HG03135 (cell line): ENCODE measurements around the gene ZNF667.

Experiments used
- ATAC-seq: cut with Tn5 transposase; IDR thresholded peaks from one replicate; pipeline ENCODE4 v1.9.1; 2021; ENCODE audit warnings: mild to moderate bottlenecking, moderate library complexity; ENCODE audit not compliant: unreplicated experiment

Gene ZNF667

DNA sequence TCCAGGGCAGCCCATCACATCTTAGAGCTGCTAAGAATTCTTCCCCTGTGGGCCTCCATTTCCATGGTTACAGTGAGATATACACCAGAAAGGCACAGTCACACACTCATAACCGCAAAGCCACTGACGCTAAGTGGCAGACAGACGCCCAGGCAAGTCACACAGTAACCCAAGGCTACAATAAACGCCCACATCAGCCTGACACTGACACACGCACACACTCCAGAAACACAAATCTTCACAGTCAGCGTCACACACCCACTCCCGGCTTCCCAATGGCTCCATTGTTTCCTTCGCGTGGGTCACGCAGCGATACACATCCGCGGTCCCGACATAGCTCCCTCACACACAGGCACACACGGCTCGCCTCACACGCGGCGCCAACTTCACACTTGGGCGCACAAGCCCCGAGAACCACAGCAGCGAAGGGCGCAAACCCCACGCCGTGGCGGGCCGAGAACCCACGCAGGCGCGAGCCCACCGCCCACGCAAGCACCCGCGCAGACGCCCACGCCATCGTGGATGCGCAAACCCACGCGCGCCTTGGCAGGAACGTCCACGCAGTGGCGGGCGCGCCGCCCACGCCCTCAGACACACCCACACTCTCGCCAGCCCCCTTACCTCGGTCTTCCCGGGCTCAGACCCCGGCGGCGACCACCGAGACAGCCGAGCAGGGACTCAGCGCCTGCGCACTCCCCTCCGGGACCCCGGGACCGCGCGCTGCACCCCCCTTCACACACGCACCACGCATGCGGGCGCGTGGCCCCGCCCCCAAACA, at the start of gene ZNF667:
Gene ZNF667, minus strand, starts transcription at position 695 of the 778 bp plus-strand sequence. CDS start 14,975 bp downstream, outside the sequence.
- ATAC-seq = no peak

DNA sequence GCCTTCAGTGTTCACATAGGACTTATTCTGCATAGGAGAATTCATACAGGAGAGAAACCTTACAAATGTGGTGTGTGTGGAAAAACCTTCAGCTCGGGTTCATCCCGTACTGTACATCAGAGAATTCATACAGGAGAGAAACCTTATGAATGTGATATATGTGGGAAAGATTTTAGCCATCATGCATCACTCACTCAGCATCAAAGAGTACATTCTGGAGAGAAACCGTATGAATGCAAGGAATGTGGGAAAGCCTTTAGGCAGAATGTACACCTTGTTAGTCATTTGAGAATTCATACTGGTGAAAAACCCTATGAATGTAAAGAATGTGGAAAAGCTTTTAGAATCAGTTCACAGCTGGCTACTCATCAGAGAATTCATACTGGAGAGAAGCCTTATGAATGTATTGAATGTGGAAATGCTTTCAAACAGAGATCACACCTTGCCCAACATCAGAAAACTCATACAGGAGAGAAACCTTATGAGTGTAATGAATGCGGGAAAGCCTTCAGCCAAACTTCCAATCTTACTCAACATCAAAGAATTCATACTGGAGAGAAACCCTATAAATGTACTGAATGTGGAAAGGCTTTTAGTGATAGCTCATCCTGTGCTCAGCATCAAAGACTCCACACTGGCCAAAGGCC, 48.2 kb upstream of the ZNF667 start:
- ATAC-seq = no peak

DNA sequence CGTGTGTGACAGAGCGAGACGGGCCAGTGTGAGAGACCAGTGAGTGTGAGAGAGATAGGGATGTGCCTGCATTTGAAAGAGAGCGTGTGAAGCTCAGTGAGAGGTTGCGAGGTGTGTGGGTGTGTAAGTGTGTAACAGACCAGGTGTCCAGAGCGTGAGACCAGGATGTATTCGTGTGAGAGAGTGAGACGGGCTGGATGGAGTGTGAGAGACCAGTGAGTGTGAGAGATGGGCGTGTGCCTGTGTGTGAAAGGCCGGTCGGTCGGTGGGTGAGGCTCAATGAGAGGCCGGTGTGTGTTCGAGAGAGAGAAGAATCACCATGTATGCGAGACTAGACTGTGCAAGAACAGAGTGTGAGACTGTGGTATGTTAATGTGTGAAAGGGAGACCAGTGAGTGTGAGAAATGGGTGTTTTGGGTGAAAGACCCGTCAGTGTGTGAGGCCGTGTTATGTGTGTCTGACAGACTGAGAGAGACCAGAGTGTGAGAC, 31.2 kb upstream of the ZNF667 start:
- no peak for ATAC-seq

DNA sequence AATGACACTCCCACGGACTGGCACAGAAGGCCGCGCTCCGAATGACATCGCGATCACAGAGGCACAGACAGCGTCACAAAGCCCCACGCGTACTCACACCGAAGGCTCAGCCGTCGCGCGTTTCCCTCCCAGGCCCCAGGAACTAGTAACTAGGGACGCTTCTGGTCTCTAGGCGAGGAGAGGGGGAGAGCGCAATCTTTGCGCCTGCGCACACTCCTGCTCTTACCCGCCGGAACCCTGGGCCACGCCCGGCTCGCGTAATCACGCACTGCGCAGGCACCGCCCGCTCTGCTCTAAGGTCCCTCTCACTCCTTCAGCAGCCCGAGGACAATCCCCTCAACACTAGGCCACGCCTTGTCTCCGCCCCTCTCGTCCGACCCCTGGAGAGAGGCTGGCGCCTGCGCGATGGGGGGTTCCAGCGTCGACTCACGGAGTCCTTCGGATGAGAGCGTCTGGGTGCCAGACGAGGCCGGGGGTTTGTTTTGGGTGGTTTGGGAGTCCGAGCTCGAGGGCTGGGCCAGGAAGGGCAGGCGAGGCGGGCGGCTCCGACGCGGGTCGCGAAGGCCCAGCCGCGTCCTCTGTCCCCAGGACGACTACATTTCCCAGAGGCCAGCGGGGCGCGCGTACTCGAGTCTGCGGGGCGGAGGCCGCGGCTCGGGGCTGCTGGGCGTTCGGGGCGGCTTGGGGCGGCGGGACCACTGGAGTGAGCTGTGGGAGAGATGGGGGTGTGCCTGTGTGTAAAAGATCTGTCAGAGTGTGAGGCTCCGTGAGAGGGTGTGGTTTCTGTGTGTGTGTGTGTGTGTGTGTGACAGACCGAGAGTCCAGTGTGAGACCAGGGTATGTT, 30.5 kb upstream of the ZNF667 start, which contains the start of gene ZNF471:
Gene ZNF471, plus strand, starts transcription at position 410 of the 844 bp plus-strand sequence. CDS start 3,717 bp downstream, outside the sequence.
- ATAC-seq = no peak

DNA sequence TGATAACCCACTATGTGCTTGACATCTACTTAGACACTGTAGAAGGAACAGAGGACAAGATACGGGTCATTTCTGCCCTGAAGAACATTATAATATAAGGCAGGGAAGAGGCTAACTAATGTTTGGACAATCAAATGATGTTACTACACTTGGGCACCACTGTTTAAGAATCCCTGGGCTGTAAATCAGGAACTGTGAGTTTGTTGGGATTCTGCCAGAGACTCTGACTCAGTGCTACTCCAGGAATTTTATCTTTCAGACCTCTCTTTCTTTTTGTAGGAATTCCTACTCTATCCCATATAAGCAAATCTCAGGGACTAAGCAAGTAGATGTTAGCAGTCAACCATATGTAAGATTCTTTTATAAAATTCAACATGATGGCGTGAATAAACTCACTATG, 27.4 kb upstream of the ZNF667 start:
- ATAC-seq = no peak

DNA sequence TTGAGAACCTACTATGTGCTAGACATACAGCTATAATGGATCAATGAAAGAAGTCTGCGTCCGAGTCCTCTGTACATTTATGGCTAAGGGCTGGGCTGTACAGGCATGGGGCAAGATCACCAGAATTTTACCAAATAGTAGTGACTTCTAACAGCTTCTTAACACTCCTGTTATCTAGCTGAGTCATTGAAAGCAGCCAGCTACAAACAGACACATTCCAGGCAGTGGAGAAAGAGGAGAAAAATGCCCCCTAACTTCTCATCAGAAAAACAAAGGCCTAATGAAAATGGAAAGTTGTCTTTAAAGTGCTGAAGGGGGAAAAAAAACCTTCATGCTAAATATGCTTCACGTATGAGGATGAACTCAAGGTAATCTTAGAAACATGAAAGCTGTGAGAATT, 14.3 kb upstream of the ZNF667 start:
- no peak for ATAC-seq

DNA sequence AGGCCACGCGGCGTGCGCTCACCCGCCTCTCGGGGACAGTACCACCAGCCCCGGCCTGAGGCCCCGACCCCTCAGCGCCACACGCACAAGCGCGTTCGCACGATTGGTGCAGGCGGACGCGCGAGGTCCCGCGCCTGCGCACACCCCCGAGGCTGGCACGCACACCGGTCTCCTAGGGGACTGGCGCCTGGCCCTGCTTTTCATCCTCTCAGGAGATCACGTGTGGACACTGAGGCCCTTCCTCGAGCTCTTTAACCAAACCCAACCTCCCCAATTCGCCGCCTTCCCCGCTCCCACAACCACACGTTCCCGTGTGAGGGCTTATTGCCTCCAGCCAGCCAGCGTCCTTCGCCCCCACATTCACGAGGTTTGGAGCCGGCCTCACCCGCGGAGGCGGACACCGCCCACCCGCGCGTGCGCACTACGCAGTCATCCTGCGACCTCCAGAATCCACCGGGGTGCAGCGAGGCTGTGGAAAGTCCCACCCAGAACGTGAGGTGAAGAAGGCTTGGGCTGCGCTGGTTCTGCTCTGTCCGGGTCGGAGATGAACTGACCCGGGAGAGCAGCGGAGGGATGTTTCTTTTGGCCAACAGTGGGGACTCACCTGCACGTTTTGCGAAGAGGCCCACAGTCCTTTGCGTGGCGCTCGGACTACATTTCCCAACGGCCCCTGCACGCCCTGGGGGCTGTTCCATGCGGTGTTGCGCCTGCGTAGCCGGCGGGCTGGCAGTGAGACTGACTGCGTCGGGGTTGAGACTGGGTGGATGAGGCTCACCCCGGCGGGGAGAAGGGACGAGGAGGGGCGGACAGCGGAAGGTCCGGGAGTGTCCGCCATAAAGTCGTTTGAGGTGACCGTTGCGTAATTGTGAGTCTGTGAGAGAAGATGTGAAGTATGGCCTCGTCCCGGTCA, 539 bp upstream of the ZNF667 start:
- ATAC-seq = no peak

DNA sequence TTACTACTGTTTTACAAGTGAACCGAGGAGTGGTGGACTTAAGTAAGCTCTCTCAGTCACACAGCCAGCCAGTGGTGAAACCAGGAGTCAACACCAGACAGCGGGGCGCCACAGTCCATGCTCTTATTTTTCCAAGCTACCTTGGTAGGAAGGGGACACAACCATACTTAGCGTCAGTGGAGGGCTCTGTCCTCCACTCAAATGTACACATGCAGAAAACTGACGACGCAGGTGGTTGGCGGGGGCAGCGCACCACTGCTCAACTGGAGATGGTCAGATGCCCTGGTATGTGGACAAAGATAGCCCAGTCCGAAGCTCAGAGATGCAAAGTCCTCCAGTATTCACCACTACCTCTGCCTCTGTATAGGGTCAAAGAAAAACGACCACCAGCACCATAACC, 1.1 kb downstream of the ZNF667 start:
- ATAC-seq = no peak

DNA sequence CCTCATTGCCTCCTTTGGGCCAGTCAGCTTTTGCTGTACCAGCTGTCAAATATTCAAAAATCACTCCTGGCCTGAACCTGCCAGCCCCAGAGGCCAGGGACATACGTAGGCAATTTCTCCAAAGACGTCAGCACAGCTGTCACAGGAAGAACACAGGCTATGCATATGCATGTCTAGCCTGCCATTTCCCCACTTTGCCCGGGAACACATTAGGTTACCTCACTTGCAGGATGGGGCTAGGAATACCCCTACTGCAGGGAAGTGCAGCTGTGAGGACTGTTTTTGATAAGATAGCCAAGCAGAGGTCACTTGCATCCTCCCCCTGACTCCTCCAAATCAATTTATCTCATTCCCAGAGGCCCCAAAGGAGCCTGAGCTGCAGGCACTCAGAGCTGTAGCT, 2.8 kb downstream of the ZNF667 start:
- ATAC-seq = no peak

DNA sequence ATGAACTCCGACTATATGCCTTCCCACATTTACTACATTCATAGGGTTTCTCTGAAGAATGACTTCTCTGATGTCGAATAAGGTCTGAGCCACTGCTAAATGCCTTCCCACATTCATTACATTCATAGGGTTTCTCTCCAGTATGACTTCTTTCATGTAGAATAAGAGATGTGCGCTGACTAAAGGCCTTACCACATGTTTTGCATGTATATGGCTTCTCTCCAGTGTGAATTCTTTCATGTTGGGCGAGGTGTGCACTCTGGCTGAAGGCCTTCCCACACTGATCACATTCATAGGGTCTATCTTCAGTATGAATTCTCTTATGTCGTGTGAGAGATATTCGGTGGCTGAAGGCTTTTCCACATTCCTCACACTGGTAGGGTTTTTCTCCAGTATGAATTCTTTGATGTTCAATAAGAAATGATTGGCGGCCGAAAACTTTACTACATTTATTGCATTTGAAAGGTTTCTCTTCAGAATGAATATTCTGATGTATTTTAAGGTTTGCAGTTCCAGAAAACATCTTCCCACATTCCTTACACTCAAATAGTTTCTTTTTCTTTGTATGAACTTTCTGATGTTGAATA, 35.8 kb downstream of the ZNF667 start:
- no peak for ATAC-seq

DNA sequence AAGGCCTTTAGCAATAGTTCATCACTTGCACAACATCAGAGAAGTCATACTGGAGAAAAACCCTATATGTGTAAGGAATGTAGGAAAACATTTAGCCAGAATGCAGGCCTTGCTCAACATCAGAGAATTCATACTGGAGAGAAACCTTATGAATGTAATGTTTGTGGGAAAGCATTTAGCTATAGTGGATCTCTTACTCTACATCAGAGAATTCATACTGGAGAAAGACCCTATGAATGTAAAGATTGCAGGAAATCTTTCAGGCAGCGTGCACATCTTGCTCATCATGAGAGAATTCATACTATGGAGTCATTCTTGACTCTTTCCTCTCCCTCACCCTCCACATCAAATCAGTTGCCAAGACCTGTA, 53.2 kb downstream of the ZNF667 start:
- no peak for ATAC-seq

DNA sequence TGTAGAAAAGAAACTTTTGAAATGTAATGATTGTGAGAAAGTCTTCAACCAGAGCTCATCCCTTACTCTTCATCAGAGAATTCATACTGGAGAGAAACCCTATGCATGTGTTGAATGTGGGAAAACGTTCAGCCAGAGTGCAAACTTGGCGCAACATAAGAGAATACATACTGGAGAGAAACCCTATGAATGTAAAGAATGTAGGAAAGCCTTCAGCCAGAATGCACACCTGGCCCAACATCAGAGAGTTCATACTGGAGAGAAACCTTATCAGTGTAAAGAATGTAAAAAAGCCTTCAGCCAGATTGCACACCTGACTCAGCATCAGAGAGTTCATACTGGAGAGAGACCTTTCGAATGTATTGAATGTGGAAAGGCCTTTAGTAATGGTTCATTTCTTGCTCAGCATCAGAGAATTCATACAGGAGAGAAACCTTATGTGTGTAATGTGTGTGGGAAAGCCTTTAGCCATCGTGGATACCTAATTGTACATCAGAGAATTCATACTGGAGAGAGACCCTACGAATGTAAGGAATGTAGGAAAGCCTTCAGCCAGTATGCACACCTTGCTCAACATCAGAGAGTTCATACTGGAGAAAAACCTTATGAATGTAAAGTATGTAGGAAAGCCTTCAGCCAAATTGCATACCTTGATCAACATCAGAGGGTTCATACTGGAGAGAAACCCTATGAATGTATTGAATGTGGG, 53.7 kb downstream of the ZNF667 start:
- ATAC-seq = no peak

DNA sequence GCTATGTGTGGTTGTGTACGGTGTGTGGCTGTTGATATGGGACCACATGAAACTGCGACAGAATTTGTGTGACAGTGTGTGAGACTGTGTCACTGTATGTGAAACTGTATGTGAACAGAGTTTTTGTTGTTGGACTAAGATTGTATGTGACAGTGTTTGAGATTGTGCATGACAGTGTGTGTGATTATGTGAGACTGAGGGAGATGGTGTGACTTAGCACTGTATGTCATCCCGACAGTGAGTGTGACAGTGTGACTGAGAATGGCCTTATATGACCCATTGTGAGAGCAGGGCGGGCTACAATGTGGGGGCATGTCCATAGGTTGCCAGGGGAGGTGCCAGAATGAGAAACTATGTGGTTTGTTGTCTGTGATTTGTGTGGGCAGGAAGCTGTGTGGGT, 72.1 kb downstream of the ZNF667 start:
- ATAC-seq = no peak

DNA sequence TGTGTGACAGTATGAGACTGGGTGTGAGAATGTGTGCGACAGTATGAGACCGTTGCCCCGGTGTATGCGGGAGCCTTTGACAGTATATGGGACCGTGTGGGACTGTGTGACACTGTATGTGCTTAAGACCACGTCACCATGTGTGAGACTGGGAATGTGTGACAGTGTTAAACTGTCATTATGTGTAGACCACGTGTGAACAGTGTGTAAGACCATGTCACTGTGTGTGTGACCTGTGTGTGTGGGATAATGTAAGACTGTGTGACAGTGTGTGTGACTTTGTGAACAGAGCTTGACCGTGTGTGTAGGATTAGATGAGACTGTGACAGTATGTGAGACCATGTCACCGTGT, 72.5 kb downstream of the ZNF667 start:
- ATAC-seq = no peak

DNA sequence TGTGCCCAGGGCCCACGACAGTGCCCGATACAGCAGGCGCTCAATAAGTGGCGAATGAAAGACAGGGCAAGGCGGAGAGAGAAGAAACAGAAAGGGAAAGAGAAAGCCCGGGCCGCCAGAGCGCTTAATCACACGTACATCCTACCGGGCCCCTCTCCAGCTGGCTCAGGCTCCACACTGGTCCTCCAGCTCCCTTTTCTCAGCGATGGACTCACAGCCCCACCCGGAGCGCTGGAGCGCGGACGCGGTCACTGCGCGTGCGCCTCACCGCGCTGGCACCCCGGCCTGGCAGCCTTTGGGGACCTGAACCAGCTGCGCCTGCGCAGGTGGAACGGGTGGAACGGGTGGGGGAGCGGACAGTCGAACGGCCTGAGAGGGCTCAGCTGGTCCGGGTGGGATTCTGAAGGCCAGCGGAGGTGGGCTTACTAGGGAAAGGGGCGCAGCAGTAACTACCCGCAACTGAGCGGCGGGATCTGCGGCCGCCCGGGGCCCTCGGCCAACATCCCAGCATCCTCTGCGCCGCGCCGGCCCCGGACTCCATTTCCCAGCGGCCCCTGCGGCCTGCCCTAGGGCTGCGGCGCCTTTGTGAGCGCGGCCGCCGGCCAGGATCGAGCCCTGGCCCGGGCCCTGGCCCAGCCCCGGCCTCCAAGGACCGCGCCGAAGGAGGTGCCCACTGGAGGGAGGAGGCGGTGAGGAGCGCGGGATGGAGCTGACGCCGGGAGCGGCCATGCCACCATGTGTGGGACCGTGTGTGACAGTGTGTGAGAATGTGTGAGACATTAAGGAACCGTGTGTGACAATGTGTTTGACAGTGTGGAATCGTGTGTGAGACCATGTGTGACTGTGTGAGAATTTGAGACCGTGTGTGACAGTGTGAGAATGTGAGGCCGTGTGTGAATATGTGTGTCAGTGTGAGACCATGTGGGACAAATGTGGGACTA, 73.1 kb downstream of the ZNF667 start, which contains the start of gene ZNF583:
Gene ZNF583, plus strand, starts transcription at position 569 of the 941 bp plus-strand sequence. CDS start 2,783 bp downstream, outside the sequence.
- ATAC-seq = peak; percentile 78

DNA sequence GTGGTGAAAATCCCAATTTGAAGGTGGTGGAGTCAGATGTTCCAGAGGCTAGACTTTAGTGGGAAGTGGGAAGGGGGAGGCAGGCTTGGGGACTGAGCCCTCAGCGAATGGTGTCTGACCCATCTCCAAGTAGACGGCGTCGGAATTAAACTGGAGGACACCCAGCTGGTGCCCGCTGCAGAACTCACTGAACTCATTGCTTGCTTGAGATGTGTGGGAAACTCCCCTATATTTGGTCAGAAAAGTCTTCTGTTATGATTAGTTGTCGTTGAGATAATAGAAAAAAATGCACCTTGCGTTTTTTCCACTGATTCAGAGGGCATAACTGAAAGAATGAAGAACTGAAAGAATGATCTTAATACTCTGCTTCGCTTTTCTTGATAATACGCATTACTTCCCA, 73.9 kb downstream of the ZNF667 start:
- no peak for ATAC-seq

DNA sequence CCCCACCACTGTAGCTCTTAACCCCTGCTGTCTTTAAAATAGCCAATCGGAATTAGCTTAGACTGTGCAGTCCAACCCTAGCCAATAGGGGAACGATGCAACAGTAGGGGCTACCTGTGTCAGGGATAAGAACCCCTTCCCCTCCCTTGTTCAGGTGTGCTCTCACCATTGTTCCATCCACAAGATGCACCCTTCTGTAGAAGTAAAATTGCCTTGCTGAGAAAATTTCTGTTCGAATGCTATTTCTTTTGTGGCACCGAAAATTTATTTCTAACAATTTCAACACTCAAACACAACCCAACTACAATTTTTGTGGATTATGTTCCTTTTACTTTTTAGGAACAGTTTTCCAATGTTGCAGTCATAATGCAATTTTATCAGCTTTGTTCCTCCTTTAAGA, 76.7 kb downstream of the ZNF667 start:
- no peak for ATAC-seq

DNA sequence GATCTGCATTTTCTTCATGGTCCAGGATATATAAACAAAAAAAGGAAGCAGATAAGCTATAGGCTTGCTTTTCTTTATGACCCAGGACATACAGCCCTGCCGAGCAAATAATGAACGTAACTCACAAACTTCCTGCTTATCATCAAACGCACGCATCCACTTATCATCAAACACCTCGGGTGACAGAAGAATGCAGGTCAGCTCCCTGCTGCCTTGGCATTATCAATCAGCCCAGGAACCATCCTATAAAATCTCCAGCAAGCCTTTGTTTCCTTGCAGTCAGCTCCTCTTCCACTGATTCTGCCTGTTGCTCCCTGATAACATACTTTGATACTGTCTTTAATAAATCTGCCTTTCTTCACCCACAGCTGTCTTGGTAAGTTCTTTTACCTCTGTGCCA, 78.3 kb downstream of the ZNF667 start:
- no peak for ATAC-seq
